Ramos (cell line): ENCODE data around the gene MAPK1.
"Not testable (repeated sequence)": the region's sequence is repeated elsewhere in the genome, so short reads cannot be mapped to it uniquely, and the experiment has no call there.

Experiments
- in situ Hi-C: fragments of 300-500 bp; cut with MboI; formaldehyde crosslinking; loops from one replicate; pipeline ENCODE4 v1.14.3; 2022; ENCODE audit warnings: low sequenced_read_pairs; ENCODE audit not compliant: unreplicated experiment

MAPK1 gene

DNA sequence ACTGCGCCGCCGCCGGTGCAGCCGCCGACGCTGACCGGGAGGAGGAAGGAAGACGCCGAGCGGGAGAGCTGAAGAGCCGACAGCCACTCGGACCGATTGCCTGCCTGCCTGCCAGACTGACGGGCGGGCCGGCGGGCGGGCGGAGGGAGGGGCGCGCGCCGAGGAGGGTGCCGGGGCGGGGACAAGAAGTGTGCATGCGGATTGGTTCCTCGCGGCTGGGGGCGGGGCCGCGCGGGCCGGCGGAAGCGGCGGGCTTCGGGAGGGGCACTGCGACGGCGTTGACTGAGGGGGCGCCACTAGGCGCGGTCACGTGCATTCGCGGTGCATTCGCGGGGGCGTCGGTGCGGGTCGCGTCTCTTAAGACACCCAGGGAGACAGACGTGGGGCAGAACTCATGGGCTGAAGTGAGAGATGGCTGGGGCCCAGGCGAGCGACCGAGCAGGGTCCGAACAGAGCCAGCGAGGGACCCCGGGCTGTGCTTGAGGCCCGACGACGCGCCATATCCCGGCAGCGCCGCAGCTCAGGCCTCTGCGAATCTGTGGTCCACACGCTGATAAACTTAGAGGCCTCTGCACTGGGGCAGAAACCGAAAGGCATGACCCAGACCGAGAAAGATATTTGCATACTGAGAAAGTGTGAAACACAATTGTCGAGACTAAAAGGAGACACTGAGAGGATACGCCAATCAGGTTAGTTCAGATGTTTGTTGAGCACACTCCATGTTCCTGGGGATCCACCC lies at the start of gene MAPK1:
Gene MAPK1, minus strand, starts transcription at position 118 of the 739 bp plus-strand sequence. CDS start 205 bp downstream, outside the sequence.
- in situ Hi-C loops = no loop called here

DNA sequence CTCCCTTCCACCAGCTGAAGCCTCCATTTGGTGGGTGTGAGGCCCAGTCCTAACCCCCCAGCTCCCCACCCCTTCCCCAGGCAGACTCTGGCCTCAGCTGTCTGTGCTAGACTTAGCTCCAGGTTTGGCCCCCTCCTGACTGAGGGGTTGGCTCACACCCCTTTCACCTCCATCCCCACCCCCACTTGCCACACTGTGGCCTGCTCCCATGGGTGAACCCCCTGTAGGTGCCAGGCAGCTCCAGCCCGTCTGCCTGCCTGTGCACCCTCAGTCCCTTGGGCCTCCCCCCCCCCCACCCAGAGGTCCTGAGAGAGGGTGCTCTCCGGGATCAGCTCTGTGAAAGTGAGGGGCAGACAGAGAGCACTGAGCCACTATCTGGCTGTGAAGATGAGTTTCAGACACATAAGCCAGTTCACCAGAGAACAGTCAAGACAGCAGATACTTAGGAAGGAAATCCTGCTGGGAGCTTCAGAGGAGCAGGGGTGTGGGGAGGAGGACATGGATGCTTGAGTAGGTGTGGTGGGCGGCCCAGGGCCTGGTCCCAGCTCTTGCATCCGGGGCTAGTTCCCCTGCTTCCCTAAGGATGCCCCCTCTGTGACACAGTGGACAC lies 49.0 kb upstream of the MAPK1 start:
- in situ Hi-C loops = no loop called here

DNA sequence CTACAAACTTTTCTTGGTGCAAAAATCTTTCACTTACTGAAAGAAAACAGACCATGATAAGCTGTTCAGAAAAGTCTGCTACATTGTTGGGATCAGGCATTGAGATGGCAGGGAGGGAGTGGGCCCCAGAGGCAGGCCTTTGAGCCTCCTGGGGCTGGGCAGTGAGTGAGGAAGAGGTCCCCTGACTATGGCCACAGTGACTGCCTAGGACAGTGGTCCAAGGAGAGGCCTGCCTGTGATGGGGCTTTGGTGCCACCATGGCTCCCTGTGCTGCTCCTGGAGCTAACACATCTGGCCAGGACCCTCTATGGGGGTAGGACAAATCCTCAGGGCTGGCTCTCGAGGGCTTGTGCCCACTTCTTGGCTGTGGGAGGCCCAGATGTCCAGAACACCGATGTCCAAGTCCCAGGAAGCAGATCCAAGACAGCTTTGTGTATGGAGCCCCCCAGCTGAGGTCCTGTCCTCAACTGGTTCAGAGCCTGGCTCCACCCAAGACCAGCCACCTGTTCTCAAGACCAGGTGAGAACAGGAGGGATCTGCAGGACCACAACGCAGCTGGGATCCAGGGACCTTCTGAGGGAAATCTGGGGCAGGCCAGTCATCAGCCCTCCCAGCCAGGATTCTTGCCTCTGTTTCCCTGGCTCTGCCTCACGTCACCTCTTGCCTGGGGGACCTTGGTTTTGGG lies 48.3 kb upstream of the MAPK1 start:
- in situ Hi-C loops = no loop called here

DNA sequence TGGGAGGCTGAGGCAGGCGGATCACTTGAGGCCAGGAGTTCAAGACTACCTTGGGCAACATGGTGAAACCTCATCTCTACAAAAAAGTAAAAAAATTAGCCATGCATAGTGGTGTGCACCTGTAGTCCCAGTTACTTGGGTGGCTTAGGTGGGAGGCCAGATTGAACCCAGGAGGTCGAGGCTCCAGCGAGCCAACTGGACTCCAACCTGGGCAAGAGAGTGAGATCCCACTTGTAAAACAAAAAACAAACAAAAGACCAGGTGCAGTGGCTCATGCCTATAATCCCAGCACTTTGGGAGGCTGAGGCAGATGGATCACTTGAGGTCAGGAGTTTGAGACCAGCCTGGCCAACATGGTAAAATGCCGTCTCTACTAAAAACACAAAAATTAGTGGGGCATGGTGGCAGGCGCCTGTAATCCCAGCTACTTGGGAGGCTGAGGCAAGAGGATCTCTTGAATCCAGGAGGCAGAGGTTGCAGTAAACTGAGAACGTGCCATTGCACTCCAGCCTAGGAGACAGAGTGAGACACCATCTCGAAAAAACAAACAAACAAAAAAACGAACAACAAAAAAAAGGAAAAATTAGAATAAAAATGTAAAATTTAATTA lies 46.7 kb upstream of the MAPK1 start:
- in situ Hi-C loops = not testable (repeated sequence)

DNA sequence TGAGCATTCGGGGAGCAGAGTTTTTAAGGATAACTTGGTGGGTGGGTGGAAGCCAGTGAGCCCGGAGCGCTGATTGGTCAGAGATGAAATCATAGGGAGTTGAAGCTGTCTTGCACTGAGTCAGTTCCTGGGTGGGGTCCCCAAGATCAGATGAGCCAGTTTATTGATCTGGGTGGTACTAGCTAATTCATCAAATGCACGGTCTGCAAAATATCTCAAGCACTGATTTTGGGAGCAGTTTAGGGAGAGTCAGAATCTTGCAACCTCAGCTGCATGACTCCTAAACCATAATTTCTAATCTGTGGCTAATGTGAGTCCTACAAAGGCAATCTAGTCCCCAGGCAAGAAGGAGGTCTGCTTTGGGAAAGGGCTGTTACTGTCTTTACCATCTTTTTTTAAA lies 42.9 kb upstream of the MAPK1 start:
- in situ Hi-C loops = not testable (repeated sequence)

DNA sequence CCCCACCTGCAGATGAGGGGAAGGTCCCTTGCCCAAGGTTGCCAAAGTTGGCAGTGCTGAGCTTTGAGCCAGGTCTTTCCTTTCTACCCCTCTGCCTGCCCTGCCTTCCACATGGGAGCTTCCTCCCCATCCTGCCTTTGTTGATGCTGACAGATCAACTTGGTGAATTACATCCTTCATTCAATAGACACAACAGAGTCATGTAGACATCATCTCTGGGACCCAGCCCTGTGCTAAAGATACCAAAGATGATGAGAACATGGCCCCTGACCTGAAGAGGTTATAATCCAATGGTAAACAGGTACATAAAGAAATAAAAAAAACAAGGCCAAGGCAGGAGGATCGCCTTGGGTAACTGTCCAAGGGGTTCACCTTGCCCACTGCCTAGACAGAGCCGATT lies 42.4 kb upstream of the MAPK1 start:
- in situ Hi-C loops = no loop called here

DNA sequence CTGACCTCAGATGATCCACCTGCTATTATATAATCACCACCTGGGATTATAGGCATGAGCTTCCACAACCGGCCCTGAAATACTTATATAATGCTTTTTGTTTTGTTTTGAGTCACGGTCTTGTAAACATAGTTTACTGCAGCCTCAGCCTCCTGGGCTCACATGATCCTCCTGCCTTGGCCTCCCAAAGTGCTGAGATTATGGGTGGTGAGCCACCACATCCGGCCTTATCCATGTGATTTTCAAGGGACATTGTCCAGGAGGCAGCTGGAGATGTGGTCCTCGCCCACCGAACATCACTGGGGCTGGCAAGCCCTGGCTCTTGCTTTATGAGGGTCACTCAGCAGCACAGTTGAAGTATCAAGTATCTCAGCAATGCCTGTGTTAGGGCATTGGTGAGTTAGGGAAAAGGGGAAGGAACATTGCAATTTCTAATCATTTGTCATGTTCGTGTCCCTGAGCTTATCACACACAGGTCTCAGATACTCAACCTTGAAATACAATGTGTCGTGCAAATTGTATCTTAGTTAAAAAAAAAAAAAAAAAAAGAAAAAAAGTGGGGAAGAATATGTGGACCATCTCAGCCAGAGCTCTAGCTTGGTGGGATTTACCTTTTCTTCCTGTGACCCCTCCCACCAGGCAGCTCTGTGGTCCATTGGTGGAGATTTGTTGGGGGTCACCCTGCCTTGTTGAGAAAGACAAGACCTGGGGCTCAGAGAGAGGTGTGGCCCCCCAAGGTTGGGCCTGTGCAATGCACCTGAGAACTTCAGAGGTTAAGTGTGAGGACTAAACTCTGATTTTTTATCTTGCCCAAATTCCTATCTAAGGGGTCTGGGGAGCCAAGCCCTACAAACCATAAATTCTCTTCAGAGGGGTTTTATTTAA lies 40.4 kb upstream of the MAPK1 start:
- in situ Hi-C loops = no loop called here

DNA sequence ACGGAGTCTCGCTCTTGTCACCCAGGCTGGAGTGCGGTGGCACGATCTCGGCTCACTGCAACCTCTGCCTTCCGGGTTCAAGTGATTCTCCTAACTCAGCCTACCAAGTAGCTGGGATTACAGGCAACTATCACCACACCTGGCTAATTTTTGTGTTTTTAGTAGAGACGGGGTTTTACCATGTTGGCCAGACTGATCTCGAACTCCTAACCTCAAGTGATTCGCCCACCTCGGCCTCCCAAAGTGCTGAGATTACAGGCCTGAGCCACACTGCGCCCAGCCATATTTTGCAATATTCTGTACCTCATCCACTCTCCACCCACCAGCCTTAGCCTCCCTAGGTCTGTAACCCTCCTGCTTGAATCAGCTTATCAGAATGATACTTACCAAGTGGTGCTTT lies 37.8 kb upstream of the MAPK1 start:
- in situ Hi-C loops = not testable (repeated sequence)

DNA sequence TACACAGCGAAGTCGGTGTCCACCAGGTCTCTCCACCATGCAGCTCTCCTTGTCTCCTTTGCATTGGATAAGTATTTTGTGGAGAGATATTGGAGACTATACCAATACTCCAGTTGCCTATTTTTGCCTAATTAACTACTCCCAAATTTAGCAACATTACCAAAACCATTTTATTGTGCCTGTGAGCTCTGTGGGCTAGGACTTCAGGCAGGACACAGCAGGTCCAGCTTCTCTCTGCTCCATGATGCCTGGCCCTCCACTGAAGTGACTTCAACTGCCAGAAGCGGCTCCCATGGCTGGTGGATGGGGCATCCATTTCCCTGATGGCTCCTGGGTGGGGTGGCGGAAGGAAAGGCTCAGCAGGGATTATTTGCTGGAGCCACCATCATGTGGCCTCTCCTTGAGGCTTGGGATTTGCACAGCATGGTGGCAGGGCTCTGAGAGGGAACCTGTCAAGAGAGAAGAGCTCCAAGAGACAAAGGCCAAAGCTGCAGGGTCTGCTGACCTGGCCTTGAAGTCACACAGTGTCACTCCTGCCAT lies 36.9 kb upstream of the MAPK1 start:
- in situ Hi-C loops = no loop called here

DNA sequence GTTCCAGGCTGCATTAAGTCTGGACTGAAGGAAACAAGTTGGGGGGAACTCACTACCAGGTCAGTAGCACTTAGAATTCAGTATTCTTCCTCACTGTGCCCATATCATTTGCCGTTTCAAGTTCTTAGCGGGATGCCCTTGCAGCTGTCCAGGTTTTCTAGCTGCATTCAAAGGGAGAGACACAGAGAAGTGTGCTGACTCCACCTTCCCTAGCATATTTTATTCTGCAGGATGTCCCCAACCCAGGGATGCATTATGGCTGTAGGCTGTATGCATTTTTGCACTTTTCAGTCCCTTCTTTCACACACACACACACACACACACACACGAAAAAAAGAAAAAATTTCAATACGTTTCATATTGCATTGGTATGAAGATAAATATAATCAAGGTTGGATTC lies 35.8 kb upstream of the MAPK1 start:
- in situ Hi-C loops = no loop called here

DNA sequence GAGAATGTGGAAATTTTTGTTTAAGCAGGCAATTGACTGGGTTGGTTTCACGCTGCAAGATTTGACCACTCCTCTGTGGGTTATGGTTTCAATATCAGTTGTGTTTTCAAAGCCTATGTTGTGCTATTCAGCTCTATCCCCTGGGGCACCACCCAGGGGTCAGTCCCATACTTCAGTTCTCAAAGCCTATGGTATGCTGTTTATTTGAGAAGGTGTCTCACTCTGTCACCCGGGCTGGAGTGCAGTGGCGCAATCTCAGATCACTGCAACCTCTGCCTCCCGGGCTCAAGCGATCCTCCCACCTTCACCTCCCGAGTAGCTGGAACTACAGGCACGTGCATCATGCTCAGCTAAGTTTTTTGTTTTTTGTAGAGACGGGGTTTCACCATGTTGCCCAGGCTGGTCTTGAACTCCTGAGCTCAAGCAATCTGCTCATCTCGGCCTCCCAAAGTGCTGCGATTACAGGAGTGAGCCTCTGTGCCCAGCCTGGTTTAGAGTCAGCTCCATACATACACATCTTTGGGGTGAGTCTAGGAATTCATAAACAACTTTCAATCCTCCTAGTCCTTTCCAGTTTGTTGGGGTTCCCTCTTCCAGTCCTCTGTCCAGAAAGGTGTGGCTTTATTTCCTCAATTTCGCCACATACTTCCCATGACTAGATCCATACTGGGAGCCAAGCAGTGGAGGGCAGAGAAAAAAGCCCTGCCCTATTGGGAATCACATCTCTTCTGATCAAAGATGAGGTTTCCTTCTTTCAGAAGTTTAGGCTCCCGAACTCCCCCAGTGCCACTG lies 35.0 kb upstream of the MAPK1 start:
- in situ Hi-C loops = no loop called here

DNA sequence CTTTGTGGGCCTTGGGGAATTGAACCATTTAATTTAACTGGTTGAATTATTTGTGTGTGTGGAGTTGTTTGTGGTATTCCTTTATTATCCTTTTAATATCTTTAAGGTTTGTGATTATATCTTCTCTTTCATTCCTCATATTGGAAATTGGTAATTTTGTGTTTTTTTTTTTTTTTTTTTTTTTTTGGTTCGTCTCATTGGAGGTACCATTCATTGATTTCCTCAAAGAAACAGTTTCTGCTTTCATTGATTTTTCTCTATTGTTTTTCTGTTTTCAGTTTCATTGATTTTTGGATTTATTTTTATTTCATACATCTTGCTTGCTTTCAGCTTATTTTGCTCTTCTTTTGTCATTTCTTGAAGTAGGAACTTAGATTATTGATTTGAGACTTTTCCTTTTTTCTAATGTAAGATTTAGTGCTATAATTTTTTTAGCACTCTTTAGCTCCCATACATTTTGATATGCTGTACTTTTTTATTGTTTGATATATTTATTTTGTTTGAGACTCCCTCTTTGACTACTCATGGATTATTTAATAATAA lies 31.0 kb upstream of the MAPK1 start:
- in situ Hi-C loops = no loop called here

DNA sequence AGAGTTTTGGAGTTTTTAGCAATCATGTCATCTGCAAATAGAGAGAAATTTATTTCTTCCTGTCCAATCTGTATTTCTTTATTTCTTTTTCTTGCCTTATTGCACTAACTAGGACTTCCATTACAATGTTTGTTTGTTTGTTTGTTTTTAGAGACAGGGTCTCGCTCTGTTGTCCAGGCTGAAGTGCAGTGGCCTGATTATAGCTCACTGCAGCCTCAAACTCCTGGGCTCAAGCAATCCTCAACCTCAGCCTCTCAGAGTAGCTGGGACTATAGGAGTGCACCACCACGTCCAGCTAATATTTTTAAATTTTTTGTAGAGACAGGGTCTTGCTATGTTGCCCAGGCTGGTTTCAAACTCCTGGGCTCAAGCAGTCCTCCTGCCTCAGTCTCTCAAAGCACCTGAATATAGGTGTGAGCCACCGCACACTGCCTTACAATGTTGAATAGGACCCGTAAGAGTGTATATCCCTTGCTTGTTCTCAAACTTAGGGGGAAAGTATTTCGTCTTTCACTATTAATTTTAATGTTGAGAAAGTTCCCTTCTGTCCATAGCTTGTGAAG lies 29.6 kb upstream of the MAPK1 start:
- in situ Hi-C loops = no loop called here

DNA sequence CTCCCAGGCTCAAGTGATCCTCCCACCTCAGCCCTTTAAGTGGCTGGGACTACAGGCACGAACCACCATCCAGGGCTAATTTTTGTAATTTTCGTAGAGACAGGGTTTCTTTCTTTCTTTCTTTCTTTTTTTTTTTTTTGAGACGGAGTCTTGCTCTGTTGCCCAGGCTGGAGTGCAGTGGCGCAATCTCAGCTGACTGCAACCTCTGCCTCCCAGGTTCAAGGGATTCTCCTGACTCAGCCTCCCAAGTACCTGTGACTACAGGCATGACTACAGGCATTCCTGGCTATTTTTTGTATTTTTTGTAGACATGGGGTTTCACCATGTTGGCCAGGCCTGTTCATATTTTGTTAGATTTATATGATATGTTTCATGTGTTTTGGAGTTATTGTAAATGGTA lies 28.8 kb upstream of the MAPK1 start:
- in situ Hi-C loops = not testable (repeated sequence)

DNA sequence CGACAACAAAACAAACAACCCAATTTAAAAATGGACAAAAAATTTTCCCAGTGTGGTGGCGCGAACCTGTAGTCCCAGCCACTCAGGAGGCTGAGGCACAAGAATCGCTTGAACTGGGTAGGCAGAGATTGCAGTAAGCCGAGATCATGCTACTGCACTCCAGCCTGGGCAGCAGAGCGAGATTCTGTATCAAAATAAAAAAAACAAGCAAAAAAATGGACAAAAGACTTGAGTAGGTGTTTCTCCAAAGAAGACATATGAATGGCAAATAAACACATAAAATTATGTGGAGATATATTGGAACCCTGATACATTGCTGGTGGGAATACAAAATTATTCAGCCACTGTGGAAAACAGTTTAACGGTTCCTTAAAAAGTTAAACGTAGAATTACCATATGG lies 27.4 kb upstream of the MAPK1 start:
- in situ Hi-C loops = no loop called here

DNA sequence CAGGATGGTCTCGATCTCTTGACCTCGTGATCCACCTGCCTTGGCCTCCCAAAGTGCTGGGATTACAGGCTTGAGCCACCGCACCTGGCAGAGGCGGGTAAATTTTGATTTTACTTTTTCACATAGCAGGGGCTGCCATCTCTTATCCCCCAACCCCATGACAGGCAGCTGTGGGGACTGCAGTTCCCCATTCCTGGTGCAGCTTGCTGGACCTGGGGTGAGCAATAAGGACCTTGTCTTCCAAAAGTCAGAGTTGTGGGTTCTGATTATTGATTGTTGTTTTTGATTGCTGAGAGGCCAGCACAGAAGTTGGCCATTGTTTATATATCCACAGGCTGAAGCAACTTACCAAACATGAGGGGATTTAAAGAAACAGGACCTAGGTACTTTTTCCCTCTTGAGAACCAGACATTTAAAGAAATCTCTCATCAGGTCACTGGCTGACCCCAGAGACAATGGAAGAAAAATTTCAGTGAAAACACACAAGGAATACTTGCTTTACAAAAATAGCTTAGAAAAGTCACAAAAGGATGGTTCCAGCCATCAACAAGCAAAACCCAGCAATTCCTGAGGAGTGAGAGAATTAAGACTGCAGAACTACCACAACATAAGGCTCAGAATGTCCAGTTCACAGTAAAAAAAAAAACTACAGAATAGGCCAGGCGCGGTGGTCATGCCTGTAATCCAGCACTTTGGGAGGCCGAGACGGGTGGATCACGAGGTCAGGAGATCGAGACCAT lies 22.0 kb upstream of the MAPK1 start:
- in situ Hi-C loops = no loop called here

DNA sequence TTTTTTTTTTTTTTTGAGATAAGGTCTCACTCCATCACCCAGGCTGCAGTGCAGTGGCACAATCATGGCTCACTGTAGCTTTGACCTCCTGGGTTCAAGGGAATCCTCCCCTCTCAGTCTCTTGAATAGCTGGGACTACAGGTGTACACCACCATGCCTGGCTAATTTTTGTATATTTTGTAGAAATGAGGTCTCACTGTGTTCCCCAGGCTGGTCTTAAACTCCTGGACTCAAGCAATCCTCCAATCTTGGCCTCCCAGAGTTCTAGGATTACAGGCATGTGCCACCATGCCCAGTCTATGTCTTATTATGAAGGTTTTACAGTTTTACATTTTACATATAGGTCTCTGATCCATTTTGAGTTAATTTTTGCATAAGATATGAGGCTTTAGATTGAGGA lies 20.4 kb upstream of the MAPK1 start:
- in situ Hi-C loops = no loop called here

DNA sequence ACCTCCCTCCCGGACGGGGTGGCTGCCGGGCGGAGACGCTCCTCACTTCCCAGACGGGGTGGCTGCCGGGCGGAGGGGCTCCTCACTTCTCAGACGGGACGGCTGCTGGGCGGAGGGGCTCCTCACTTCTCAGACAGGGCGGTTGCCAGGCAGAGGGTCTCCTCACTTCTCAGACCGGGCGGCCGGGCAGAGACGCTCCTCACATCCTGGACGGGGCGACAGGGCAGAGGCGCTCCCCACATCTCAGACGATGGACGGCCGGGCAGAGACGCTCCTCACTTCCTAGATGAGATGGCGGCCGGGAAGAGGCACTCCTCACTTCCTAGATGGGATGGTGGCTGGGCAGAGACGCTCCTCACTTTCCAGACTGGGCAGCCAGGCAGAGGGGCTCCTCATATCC lies 16.5 kb upstream of the MAPK1 start:
- in situ Hi-C loops = not testable (repeated sequence)
